ENCODE data around the gene KCNK10. TPM values are rescaled to one million over a fixed set of nuclear protein-coding genes. Genes with fewer than 3 reads are reported as not detected.
"Not testable (repeated sequence)": the region's sequence is repeated elsewhere in the genome, so short reads cannot be mapped to it uniquely, and the experiment has no call there.

KCNK10 gene
- total RNA-seq, 1 donor from 2014 or later = 0.24 TPM

DNA sequence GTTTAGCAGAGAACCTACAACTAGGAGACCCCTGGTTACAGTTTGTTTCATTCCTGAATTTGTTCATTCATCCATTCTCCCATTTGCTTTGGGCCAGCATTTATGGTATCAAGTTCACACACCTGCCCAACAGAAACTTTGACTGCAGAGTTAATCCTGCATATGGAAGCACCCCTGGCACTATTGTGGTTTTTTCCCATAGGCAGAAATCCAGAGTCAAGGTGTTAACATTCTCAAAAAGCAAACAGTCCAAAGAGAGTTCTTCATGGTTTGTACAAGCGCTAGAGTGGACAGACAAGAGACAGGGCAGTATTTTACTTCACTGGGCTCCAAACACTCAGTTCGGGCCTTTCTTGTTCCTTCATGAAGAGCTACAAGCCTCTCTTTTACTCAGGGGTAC is 51.9 kb downstream of the KCNK10 start:
- no peaks in the 10 kb centered on the region for H3K9me3 Mint-ChIP-seq (ENCODE audit: low read depth)
- TF ChIP-seq, protein P1, sequence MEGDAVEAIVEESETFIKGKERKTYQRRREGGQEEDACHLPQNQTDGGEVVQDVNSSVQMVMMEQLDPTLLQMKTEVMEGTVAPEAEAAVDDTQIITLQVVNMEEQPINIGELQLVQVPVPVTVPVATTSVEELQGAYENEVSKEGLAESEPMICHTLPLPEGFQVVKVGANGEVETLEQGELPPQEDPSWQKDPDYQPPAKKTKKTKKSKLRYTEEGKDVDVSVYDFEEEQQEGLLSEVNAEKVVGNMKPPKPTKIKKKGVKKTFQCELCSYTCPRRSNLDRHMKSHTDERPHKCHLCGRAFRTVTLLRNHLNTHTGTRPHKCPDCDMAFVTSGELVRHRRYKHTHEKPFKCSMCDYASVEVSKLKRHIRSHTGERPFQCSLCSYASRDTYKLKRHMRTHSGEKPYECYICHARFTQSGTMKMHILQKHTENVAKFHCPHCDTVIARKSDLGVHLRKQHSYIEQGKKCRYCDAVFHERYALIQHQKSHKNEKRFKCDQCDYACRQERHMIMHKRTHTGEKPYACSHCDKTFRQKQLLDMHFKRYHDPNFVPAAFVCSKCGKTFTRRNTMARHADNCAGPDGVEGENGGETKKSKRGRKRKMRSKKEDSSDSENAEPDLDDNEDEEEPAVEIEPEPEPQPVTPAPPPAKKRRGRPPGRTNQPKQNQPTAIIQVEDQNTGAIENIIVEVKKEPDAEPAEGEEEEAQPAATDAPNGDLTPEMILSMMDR (IDR thresholded peaks at IDR 0.05; ENCODE audit: unreplicated experiment) = no peak
- no peak for DNase-seq (ENCODE audit: low spot score, unreplicated experiment)
- no peak overlapping the region for H3K4me3 Mint-ChIP-seq (ENCODE audit: low read depth)
- peaks cover 16% of the 10 kb centered on the region for H3K4me1 Mint-ChIP-seq (ENCODE audit: low read depth)
- peaks cover 19% of the 10 kb centered on the region for H3K27me3 Mint-ChIP-seq
- H3K27ac Mint-ChIP-seq = no peak overlapping the region
- H3K36me3 Mint-ChIP-seq (ENCODE audit: insufficient read depth) = no peaks in the 10 kb centered on the region

DNA sequence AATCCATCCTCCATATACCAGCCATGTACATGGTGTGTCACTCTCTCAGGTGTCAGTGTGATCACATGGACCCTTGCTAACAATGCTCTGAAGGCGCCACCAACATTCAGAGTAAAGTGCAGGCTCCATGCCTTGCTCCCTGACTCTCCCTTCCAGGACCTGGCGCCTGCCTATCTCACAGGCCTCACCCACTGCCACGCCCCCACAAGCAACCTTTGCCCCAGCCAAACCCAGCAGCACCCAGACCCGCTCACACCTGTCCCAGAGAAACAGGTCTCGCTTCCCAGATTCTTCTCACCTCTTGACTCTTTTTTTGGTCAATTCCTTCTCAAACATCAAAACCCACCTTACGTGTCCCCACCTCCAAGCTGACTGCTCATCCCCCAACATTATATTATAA is 52.3 kb downstream of the KCNK10 start:
- DNase-seq (ENCODE audit: low spot score, unreplicated experiment) = no peak
- peaks cover 16% of the 10 kb centered on the region for H3K4me1 Mint-ChIP-seq (ENCODE audit: low read depth)
- peaks cover 19% of the 10 kb centered on the region for H3K27me3 Mint-ChIP-seq
- H3K36me3 Mint-ChIP-seq (ENCODE audit: insufficient read depth) = no peaks in the 10 kb centered on the region
- TF ChIP-seq, protein P1 (IDR thresholded peaks at IDR 0.05; ENCODE audit: unreplicated experiment) = no peak
- H3K27ac Mint-ChIP-seq = no peak overlapping the region
- H3K9me3 Mint-ChIP-seq (ENCODE audit: low read depth) = peaks cover 1% of the 10 kb centered on the region
- H3K4me3 Mint-ChIP-seq (ENCODE audit: low read depth) = no peak overlapping the region

DNA sequence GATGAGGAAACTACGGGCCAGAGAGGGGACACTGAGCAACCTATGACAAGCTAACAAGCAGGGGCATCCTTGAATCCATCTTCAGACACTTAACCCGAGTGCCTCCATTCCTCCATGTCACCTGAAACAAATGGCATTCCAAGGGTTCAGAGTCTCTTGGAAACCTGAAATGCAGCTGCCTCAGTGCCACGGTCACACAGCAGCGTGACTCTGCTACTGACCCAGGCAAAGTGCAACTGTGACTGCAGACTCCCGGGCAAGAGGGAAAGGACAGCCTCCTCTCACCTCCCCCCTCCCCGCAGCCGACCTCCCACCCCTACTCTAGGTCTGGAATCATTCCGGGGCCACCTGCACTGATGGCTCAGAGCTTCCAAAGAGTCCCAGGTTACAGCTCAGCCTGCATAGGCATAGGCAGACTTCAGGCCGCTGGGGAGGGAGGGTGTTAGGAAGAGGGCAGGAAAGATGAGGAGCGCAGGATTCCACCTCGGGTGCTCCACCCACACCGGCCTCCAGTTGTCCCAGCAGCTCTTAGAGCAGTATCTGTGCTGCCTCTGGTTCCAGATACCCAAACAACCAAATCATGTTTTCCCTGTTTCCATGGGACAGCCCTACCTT is 53.2 kb downstream of the KCNK10 start:
- peaks cover 19% of the 10 kb centered on the region for H3K27me3 Mint-ChIP-seq
- DNase-seq (ENCODE audit: low spot score, unreplicated experiment) = no peak
- no peaks in the 10 kb centered on the region for H3K36me3 Mint-ChIP-seq (ENCODE audit: insufficient read depth)
- H3K9me3 Mint-ChIP-seq (ENCODE audit: low read depth) = peaks cover 4% of the 10 kb centered on the region
- H3K4me3 Mint-ChIP-seq (ENCODE audit: low read depth) = no peak overlapping the region
- peaks cover 16% of the 10 kb centered on the region for H3K4me1 Mint-ChIP-seq (ENCODE audit: low read depth)
- H3K27ac Mint-ChIP-seq = no peak overlapping the region
- TF ChIP-seq, protein P1 (IDR thresholded peaks at IDR 0.05; ENCODE audit: unreplicated experiment) = no peak

DNA sequence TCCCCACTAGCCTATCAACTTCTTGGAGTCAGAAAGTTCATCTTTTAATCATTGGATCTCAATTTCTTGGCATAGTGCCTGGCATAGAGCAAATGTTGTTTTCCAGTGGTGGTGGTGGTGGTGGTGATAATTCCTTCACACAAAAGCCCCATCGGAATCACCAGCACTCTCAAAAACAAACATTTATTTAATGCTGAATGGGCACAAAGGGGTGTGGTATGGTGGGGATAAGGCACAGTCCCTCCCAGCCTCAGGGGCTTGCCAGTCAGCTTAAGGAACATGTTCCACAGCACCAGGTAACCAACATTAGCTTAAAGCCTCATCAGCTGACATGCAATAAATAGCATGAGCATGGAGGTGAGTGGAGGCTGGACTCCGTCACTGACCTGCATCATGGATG is 56.6 kb downstream of the KCNK10 start:
- Mint-ChIP-seq H3K36me3 (ENCODE audit: insufficient read depth) (no peaks in the 10 kb centered on the region), H3K4me3 (ENCODE audit: low read depth) (no peak overlapping the region), H3K27me3 (peaks cover 12% of the 10 kb centered on the region), H3K4me1 (ENCODE audit: low read depth) (peaks cover 16% of the 10 kb centered on the region), H3K9me3 (ENCODE audit: low read depth) (peaks cover 4% of the 10 kb centered on the region), H3K27ac (no peak overlapping the region)
- TF ChIP-seq, protein P1 (IDR thresholded peaks at IDR 0.05; ENCODE audit: unreplicated experiment) = no peak
- DNase-seq (ENCODE audit: low spot score, unreplicated experiment) = no peak

DNA sequence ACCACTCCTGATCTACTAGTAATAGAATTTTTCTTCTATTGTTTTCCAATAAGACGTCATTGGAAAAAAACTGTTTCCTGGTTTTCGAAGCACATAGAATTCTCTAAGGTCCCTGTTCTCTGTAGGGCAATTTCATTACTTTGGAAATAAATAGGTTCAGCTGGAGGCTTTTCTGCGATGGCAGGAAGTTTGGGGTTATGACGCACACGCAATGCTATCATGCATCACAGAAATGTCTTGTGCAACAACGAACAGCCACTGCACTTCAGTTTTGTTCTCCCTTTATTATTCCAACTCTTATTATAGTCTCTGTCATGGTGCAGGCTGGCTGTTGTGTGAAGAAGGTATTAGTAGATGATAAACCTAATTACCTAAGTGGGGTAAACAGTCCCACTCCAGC is 59.0 kb downstream of the KCNK10 start:
- TF ChIP-seq, protein P1 (IDR thresholded peaks at IDR 0.05; ENCODE audit: unreplicated experiment) = no peak
- H3K36me3 Mint-ChIP-seq (ENCODE audit: insufficient read depth) = no peaks in the 10 kb centered on the region
- H3K4me1 Mint-ChIP-seq (ENCODE audit: low read depth) = no peaks in the 10 kb centered on the region
- no peak for DNase-seq (ENCODE audit: low spot score, unreplicated experiment)
- no peak overlapping the region for H3K27ac Mint-ChIP-seq
- H3K27me3 Mint-ChIP-seq = peaks cover 6% of the 10 kb centered on the region
- no peak overlapping the region for H3K4me3 Mint-ChIP-seq (ENCODE audit: low read depth)
- H3K9me3 Mint-ChIP-seq (ENCODE audit: low read depth) = peaks cover 4% of the 10 kb centered on the region

DNA sequence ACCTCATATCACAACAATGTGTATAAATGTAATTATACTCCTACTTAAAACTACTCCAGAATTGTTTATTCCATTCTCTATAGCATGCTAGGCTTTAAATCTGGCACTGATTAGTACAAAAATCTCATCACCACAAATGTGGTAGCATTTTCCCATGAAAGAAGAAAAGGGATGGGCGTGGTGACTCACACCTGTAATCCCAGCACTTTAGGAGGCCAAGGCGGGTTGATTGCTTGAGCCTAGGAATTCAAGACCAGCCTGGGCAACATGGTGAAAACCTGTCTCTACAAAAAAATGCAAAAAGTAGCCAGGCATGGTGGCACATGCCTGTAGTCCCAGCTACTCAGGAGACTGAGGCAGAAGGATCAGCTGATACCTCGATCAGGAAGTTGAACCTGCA is 61.8 kb downstream of the KCNK10 start:
- H3K4me3 Mint-ChIP-seq (ENCODE audit: low read depth) = not testable (repeated sequence)

More for the DNA sequence above, 61.8 kb downstream of the KCNK10 start:
- not testable (repeated sequence) for H3K4me1 Mint-ChIP-seq (ENCODE audit: low read depth); H3K9me3 Mint-ChIP-seq (ENCODE audit: low read depth); H3K27me3 Mint-ChIP-seq; DNase-seq (ENCODE audit: low spot score, unreplicated experiment); H3K27ac Mint-ChIP-seq; H3K36me3 Mint-ChIP-seq (ENCODE audit: insufficient read depth)

All from progenitor cell of endocrine pancreas (in vitro differentiated cells).